ENCODE measurements around the gene DBF4.

DNA sequence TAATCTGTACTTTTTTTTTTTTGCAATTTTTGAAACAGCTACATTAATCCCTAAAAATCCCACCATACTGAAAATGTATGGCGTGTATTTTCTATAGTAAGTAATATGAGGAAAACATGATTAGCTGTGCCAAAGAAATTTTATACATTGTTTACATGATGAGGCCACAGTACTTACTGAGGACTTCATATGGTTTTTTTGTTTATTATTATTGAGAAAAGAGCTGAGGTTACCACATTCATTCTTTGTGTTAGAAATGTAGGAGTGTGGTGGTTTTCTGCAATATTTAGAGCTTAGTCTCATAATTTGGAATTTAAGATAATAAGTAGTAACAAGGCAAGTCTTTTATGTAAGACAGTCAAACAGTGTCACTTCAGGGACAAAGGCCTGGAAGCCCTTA is 45.2 kb upstream of the DBF4 start:
- no peak for TF ChIP-seq BHLHE40 (IDR thresholded peaks at IDR 0.05; ENCODE audit: low read depth, low read length)
- TF ChIP-seq, protein P1, sequence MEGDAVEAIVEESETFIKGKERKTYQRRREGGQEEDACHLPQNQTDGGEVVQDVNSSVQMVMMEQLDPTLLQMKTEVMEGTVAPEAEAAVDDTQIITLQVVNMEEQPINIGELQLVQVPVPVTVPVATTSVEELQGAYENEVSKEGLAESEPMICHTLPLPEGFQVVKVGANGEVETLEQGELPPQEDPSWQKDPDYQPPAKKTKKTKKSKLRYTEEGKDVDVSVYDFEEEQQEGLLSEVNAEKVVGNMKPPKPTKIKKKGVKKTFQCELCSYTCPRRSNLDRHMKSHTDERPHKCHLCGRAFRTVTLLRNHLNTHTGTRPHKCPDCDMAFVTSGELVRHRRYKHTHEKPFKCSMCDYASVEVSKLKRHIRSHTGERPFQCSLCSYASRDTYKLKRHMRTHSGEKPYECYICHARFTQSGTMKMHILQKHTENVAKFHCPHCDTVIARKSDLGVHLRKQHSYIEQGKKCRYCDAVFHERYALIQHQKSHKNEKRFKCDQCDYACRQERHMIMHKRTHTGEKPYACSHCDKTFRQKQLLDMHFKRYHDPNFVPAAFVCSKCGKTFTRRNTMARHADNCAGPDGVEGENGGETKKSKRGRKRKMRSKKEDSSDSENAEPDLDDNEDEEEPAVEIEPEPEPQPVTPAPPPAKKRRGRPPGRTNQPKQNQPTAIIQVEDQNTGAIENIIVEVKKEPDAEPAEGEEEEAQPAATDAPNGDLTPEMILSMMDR (conservative IDR thresholded peaks at IDR 0.05; ENCODE audit: low read depth, low read length): no peak

All from IMR-90 (cell line).